Right atrium auricular region (tissue), 2 donors: ENCODE measurements around the gene ZBTB43. TPM values are rescaled to one million over a fixed set of nuclear protein-coding genes. Genes with fewer than 3 reads are reported as not detected.

Source experiments
- DNase-seq: peaks from one replicate; pipeline ENCODE4 v3.0.0-alpha.2; 2019; ENCODE audit warnings: low spot score
- H3K27ac ChIP-seq, 2 donors: fragments of 200-600 bp; sonication (generic); 1 replicate in 1 of 2; 2 replicates in 1 of 2; pipeline ENCODE4 v1.5.1; 2016 to 2019
- H3K27me3 ChIP-seq, 2 donors: fragments of 200-600 bp; sonication (generic); one replicate each; pipeline versions ENCODE4 v1.5.1 to v1.6.0; 2017 to 2019
- H3K36me3 ChIP-seq: fragments of 200-600 bp; sonication (generic); one replicate; pipeline ENCODE4 v1.5.1; 2016
- H3K4me1 ChIP-seq, 2 donors: fragments of 200-600 bp; sonication (generic); one replicate each; pipeline versions ENCODE4 v1.5.1 to v1.6.0; 2017 to 2019
- H3K4me3 ChIP-seq, 2 donors: fragments of 200-600 bp; sonication (generic); 1 replicate in 1 of 2; 2 replicates in 1 of 2; pipeline ENCODE4 v1.5.1; 2017 to 2019; ENCODE audit warnings: mild to moderate bottlenecking in 1 of 2, moderate library complexity in 1 of 2
- H3K9me3 ChIP-seq, 2 donors: fragments of 200-600 bp; sonication (generic); one replicate each; pipeline ENCODE4 v1.5.1; 2019
- total RNA-seq, 2 donors: library from RNA; depleted of rRNA; stranded (reverse); fragments of >200 nt; gene quantifications; one replicate each; pipeline ENCODE4 v1.1.0, GENCODE V29; 2016
- TF ChIP-seq, protein P1 (sequence below), 2 donors: fragments of 200-600 bp; sonication (generic); IDR thresholded peaks; one replicate each; pipeline ENCODE4 v1.5.1; 2019; ENCODE audit warnings: antibody characterized with exemption in 2 of 2

ZBTB43 gene
- total RNA-seq, 2 donors from 2014 or later = 11.8 to 15.1 TPM

DNA sequence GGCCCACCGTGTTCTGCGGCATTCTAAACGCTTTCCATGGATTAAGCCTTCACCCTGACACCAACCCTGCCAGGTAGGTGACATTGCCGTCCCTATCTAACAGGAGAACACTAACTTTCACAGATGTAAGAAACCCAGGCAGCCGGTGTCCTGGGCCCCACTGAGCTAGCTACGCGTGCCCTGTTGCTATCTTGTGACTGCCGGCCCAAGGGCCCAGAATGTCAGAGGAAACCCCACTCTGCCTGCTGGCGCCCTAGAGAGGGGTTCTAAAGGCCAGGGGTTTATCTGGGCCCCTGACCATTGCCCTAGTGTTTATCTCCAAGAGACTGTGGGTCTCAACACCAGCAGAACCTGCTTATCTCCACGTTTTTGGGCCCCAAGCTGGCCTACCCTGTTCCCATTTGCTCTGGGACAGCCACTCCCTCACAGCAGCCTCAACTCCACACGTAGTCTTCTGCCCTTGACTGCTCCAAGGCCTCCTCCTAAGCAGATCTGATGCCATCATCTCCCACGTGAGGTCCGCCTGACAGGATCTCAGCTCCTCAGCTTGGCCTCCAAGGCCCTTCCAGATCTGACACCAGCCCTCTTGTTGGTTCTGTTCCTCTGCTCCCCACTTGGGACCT is 37.5 kb downstream of the ZBTB43 start:
- no peak overlapping the region for H3K4me3 ChIP-seq
- peaks cover 0 to 25% of the 10 kb centered on the region in 2 donors for H3K4me1 ChIP-seq
- DNase-seq = no peak
- TF ChIP-seq, protein P1, sequence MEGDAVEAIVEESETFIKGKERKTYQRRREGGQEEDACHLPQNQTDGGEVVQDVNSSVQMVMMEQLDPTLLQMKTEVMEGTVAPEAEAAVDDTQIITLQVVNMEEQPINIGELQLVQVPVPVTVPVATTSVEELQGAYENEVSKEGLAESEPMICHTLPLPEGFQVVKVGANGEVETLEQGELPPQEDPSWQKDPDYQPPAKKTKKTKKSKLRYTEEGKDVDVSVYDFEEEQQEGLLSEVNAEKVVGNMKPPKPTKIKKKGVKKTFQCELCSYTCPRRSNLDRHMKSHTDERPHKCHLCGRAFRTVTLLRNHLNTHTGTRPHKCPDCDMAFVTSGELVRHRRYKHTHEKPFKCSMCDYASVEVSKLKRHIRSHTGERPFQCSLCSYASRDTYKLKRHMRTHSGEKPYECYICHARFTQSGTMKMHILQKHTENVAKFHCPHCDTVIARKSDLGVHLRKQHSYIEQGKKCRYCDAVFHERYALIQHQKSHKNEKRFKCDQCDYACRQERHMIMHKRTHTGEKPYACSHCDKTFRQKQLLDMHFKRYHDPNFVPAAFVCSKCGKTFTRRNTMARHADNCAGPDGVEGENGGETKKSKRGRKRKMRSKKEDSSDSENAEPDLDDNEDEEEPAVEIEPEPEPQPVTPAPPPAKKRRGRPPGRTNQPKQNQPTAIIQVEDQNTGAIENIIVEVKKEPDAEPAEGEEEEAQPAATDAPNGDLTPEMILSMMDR (IDR thresholded peaks at IDR 0.05) = no peak
- no peaks in the 10 kb centered on the region for H3K36me3 ChIP-seq
- H3K9me3 ChIP-seq = no peaks in the 10 kb centered on the region
- H3K27me3 ChIP-seq = no peaks in the 10 kb centered on the region
- no peak overlapping the region for H3K27ac ChIP-seq

DNA sequence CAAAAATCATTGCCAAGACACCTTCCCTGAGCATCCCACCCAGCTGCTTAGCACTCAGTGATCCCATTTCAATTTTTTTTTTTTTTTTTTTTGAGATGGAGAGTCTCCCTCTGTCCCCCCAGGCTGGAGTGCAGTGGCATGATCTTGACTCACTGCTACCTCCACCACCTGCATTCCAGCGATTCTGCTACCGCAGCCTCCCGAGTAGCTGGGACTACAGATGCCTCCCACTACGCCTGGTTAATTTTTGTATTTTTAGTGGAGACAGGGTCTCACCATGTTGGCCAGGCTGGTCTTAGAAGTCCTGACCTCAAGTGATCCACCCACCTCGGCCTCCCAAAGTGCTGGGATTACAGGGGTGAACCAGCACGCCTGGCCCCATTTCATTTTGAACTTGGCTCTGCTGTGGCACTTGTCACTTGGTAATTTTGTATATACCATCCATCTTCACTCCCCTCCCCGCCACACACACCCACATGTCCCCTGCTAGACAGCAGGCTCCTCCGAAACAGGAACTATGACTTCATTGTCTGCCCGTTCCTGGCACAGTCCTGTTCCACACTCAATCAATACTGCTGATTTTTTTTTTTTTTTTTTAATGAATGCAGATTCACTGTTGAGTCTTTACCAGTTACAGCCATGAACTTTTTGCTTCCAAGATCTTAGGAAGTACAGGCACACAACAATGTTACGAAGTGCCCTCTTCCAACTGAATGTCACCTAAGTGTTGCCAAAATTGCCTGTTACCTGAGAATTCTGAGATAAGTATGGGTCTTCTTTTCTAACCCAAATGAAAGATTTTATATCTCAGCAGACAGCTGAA is 38.3 kb downstream of the ZBTB43 start:
- Histone ChIP-seq H3K4me3 (no peak overlapping the region), H3K36me3 (no peaks in the 10 kb centered on the region), H3K27me3 (no peaks in the 10 kb centered on the region), H3K9me3 (no peaks in the 10 kb centered on the region), H3K27ac (peak overlapping the region in 1 of 2 donors; percentile 7), H3K4me1 (peaks cover 0 to 20% of the 10 kb centered on the region in 2 donors)
- DNase-seq = no peak
- TF ChIP-seq, protein P1 (IDR thresholded peaks at IDR 0.05) = no peak

DNA sequence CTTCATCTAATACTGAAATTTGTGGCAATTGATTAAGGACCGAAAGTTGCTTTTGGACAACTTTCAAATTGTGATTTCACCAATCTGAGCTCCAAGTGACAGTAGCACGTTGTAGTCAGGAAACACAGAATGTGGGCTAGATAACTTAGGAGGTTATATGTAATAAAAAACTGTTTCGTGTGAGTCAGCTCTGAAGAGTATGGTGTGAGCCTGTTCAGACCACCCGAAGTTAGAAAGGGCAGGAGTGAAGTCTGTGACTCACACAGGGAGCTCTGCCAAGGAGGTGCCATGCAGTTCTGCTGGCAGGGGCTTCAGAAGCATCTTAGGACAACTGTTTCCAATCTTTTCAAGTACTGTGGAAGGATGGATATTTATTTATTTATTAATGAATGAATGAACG is 39.2 kb downstream of the ZBTB43 start:
- TF ChIP-seq, protein P1 (IDR thresholded peaks at IDR 0.05) = no peak
- H3K4me3 ChIP-seq = no peak overlapping the region
- H3K4me1 ChIP-seq = peaks cover 0 to 16% of the 10 kb centered on the region in 2 donors
- no peaks in the 10 kb centered on the region for H3K36me3 ChIP-seq
- no peak for DNase-seq
- H3K27me3 ChIP-seq = no peaks in the 10 kb centered on the region
- H3K9me3 ChIP-seq = no peaks in the 10 kb centered on the region
- peak overlapping the region in 1 of 2 donors; percentile 7 for H3K27ac ChIP-seq

DNA sequence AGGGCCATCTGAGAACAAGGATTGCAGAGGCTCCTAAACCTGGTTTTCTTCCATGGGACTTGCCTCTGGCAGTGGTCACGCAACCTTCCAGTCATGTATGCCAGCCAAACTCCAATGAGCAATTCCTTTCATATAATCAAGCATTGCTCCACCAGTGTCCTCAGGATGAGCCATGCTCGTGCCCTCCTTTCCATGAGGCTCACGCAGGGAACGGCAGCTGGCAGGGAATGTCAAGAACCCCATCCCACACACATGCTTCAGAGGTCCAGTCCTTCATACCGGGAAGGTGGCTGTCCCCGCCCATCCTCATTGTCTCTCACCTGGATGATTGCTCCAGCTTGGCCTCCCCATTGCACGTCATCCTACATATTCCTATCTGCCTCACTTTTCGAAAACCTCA is 42.2 kb downstream of the ZBTB43 start:
- Histone ChIP-seq H3K27ac (no peak overlapping the region), H3K9me3 (no peaks in the 10 kb centered on the region), H3K4me1 (peaks cover 0 to 16% of the 10 kb centered on the region in 2 donors), H3K27me3 (no peaks in the 10 kb centered on the region), H3K4me3 (no peak overlapping the region), H3K36me3 (no peaks in the 10 kb centered on the region)
- DNase-seq = no peak
- TF ChIP-seq, protein P1 (IDR thresholded peaks at IDR 0.05) = no peak

DNA sequence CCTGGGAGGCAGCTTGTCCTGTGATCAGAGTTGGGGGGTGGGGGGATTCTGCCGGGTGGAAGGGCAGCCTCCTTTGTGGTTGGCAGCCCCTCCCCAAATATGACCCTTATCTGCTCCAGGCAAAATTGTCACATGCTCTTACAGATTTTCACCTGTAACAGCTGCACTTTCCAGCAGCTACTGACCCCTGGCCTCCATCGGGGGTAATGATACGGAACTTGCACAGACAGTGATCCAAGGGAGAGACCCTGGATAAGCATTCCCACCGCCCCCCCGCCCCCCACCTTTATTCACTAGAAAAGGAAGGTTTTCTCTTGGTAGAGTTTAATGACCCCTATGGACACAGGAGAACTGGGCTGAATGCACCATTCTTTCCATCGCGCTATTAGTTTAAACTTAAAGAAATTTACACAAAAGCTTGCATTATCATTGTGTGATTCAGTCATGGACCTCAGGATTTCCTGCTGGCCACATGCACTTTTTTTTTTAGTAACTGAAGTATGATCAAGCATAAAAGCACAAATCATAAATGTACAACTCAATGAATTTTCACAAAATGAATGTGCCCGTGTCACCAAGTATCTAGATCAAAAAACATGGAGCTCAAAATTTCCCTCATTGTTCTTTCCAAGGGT is 44.9 kb downstream of the ZBTB43 start:
- Histone ChIP-seq H3K9me3 (no peaks in the 10 kb centered on the region), H3K27me3 (no peaks in the 10 kb centered on the region), H3K4me1 (no peaks in the 10 kb centered on the region), H3K36me3 (no peaks in the 10 kb centered on the region), H3K27ac (no peak overlapping the region), H3K4me3 (no peak overlapping the region)
- no peak for DNase-seq
- TF ChIP-seq, protein P1 (IDR thresholded peaks at IDR 0.05) = no peak
